ENCODE results near the gene LMX1A.

LMX1A gene

GRCh38 chr1:165375623-165376022 is 19.1 kb upstream of the LMX1A start:
- Histone ChIP-seq H3K4me3 (peak overlapping the region; percentile 38 to 51), H3K9me3 (no peaks in the 10 kb centered on the region), H3K4me1 (peaks cover 0 to 19% (median 13%) of the 10 kb centered on the region in 4 donors), H3K27ac (peak overlapping the region; percentile 57 to 69), H3K36me3 (no peaks in the 10 kb centered on the region), H3K27me3 (peaks cover 0 to 27% of the 10 kb centered on the region in 2 donors)
- TF ChIP-seq CTCF (IDR thresholded peaks at IDR 0.05): no peak
- no peak for DNase-seq
- intact Hi-C loops (cut with DNase I; ENCODE audit: low total_unique reads): no loop called here

- Histone ChIP-seq H3K4me1 (peaks cover 0 to 15% (median 10%) of the 10 kb centered on the region in 4 donors), H3K9me3 (no peaks in the 10 kb centered on the region), H3K27me3 (peaks cover 0 to 59% of the 10 kb centered on the region in 2 donors), H3K36me3 (no peaks in the 10 kb centered on the region), H3K27ac (no peak overlapping the region), H3K4me3 (no peak overlapping the region)
- TF ChIP-seq CTCF (IDR thresholded peaks at IDR 0.05): no peak
- intact Hi-C loops (cut with DNase I; ENCODE audit: low total_unique reads): no loop called here
- no peak for DNase-seq
These were observed 15.2 kb upstream of the LMX1A start for GRCh38 chr1:165371588-165372225.

GRCh38 chr1:165369255-165369848 is 12.8 kb upstream of the LMX1A start:
- Histone ChIP-seq H3K4me3 (no peak overlapping the region), H3K27me3 (peaks cover 0 to 57% of the 10 kb centered on the region in 2 donors), H3K9me3 (no peaks in the 10 kb centered on the region), H3K27ac (no peak overlapping the region), H3K36me3 (no peaks in the 10 kb centered on the region), H3K4me1 (peaks cover 0 to 8% (median 0%) of the 10 kb centered on the region in 4 donors)
- DNase-seq: peak in 1 of 2 donors; percentile 63
- intact Hi-C loops (cut with DNase I; ENCODE audit: low total_unique reads): no loop called here
- peak; percentile 65 to 81 for TF ChIP-seq CTCF (IDR thresholded peaks at IDR 0.05)

- intact Hi-C loops (cut with DNase I; ENCODE audit: low total_unique reads): no loop called here
These were observed 11.0 kb upstream of the LMX1A start for GRCh38 chr1:165367375-165367993.

GRCh38 chr1:165365341-165365740 is 8.8 kb upstream of the LMX1A start:
- H3K9me3 ChIP-seq: no peaks in the 10 kb centered on the region
- no peak overlapping the region for H3K4me3 ChIP-seq
- no peak for TF ChIP-seq CTCF (IDR thresholded peaks at IDR 0.05)
- intact Hi-C loops (cut with DNase I; ENCODE audit: low total_unique reads): no loop called here
- DNase-seq: no peak
- H3K27ac ChIP-seq: no peak overlapping the region
- H3K4me1 ChIP-seq: peaks cover 0 to 8% (median 0%) of the 10 kb centered on the region in 4 donors
- H3K27me3 ChIP-seq: peaks cover 0 to 33% of the 10 kb centered on the region in 2 donors
- no peaks in the 10 kb centered on the region for H3K36me3 ChIP-seq

More at GRCh38 chr1:165367375-165367993, 11.0 kb upstream of the LMX1A start:
- H3K4me3 ChIP-seq: no peak overlapping the region
- H3K27me3 ChIP-seq: peaks cover 0 to 40% of the 10 kb centered on the region in 2 donors
- no peak overlapping the region for H3K27ac ChIP-seq
- H3K4me1 ChIP-seq: peaks cover 0 to 8% (median 0%) of the 10 kb centered on the region in 4 donors
- no peaks in the 10 kb centered on the region for H3K9me3 ChIP-seq
- TF ChIP-seq CTCF (IDR thresholded peaks at IDR 0.05): peak; percentile 70 to 89
- no peaks in the 10 kb centered on the region for H3K36me3 ChIP-seq
- DNase-seq: peak; percentile 82 to 84
